A549 (cell line): Measurements from ENCODE around the gene ZBTB49. TPM values are rescaled to one million over a fixed set of nuclear protein-coding genes. Genes with fewer than 3 reads are reported as not detected.

ENCODE experiments used
- ATAC-seq, 2 experiments: fragments of 200-7000 bp in 1 of 2; fragments of >200 bp in 1 of 2; cut with Nextera tagmentation in 1 of 2; cut with Tn5 transposase in 1 of 2; 3 replicates each; pipeline versions ENCODE4 v1.8.0 to v1.9.1; 2018 to 2020; ENCODE audit warnings: mild to moderate bottlenecking in 1 of 2, moderate library complexity in 1 of 2
- CTCF ChIA-PET: fragments of 300-600 bp; sonication (Branson Sonifier 250); formaldehyde crosslinking; extraction: SDS; loops from one replicate; lab custom pipeline; 2021; ENCODE audit warnings: antibody characterized with exemption, inconsistent platforms; lab: Yijun Ruan, JAX
- POLR2A ChIA-PET: fragments of 350-600 bp; formaldehyde crosslinking; extraction: SDS; loops from one replicate; lab custom pipeline; 2021; ENCODE audit warnings: antibody characterized with exemption, inconsistent platforms; lab: Yijun Ruan, JAX
- DNase-seq, 2 experiments: peaks; one replicate each; pipeline versions ENCODE4 v3.0.0 to v3.0.0-alpha.2; 2011 to 2016; ENCODE audit warnings: low read depth in 1 of 2, low spot score in 1 of 2
- FAIRE-seq: peaks from 2 replicates; lab custom pipeline; 2011; peaks lifted over from hg19 to GRCh38; lab: Jason Lieb, UNC
- H3K27ac ChIP-seq, 2 experiments: fragments of >200 bp; sonication (Bioruptor Twin); formaldehyde crosslinking; 3 replicates each; pipeline ENCODE4 v1.5.1; 2016 to 2017
- H3K4me1 ChIP-seq: fragments of >200 bp; sonication (Bioruptor Twin); formaldehyde crosslinking; 3 replicates; pipeline ENCODE4 v1.6.1; 2016
- H3K4me2 ChIP-seq: fragments of >200 bp; sonication (Bioruptor Twin); formaldehyde crosslinking; 3 replicates; pipeline ENCODE4 v1.6.1; 2016
- H3K4me3 ChIP-seq: fragments of >200 bp; sonication (Bioruptor Twin); formaldehyde crosslinking; 3 replicates; pipeline ENCODE4 v1.5.1; 2016
- H3K9me3 ChIP-seq: fragments of >200 bp; sonication (Bioruptor Twin); formaldehyde crosslinking; 3 replicates; pipeline ENCODE4 v1.6.1; 2016
- CBX2 ChIP-seq: fragments of 200-600 bp; sonication (generic); IDR thresholded peaks from 2 replicates; pipeline ENCODE4 v1.6.1; 2016; ENCODE audit warnings: low read depth, mild to moderate bottlenecking, borderline replicate concordance
- CBX8 ChIP-seq: fragments of 200-600 bp; sonication (generic); IDR thresholded peaks from 2 replicates; pipeline ENCODE4 v1.6.1; 2016
- CEBPB ChIP-seq, 2 experiments: fragments of >200 bp in 1 of 2; sonication (Bioruptor Twin) in 1 of 2; formaldehyde crosslinking in 1 of 2; IDR thresholded peaks; 2 replicates each; pipeline ENCODE4 v1.6.1; 2012 to 2016
- EHF ChIP-seq: fragments of 250-450 bp; sonication (Bioruptor Pico); IDR thresholded peaks from 2 replicates; pipeline ENCODE4 v1.5.0; 2020; ENCODE audit warnings: mild to moderate bottlenecking
- FOSL2 ChIP-seq, 2 experiments: fragments of 450-650 bp in 1 of 2; fragments of >200 bp in 1 of 2; sonication (Bioruptor Twin) in 1 of 2; formaldehyde crosslinking; IDR thresholded peaks; 2 replicates each; pipeline versions ENCODE4 v1.5.0 to v1.6.1; 2016 to 2020; ENCODE audit warnings: mild to moderate bottlenecking in 1 of 2, moderate library complexity in 1 of 2
- FOXS1 ChIP-seq: fragments of 250-450 bp; sonication (Bioruptor Pico); IDR thresholded peaks from 2 replicates; pipeline ENCODE4 v1.5.0; 2020; ENCODE audit warnings: mild to moderate bottlenecking, moderate library complexity
- GATA3 ChIP-seq: IDR thresholded peaks from 2 replicates; pipeline ENCODE4 v1.6.1; 2012; ENCODE audit warnings: borderline replicate concordance
- HDAC2 ChIP-seq: fragments of 200-600 bp; sonication (generic); IDR thresholded peaks from 2 replicates; pipeline ENCODE4 v1.6.1; 2016
- HEYL ChIP-seq: fragments of 250-450 bp; sonication (Bioruptor Pico); IDR thresholded peaks from 2 replicates; pipeline ENCODE4 v1.8.0; 2021; ENCODE audit warnings: mild to moderate bottlenecking, moderate library complexity
- JUNB ChIP-seq: fragments of >200 bp; sonication (Bioruptor Twin); formaldehyde crosslinking; IDR thresholded peaks from 2 replicates; pipeline ENCODE4 v1.6.1; 2016
- MYC ChIP-seq: IDR thresholded peaks from 2 replicates; pipeline ENCODE4 v1.6.1; 2012; ENCODE audit warnings: mild to moderate bottlenecking, inconsistent platforms, low read length, improper control_type of control experiment, borderline replicate concordance
- NFE2L2 ChIP-seq: fragments of 150-350 bp; conservative IDR thresholded peaks from 2 replicates; pipeline ENCODE4 v1.6.1; 2014; ENCODE audit warnings: low read length
- NR3C1 ChIP-seq: fragments of >200 bp; sonication (Bioruptor Twin); formaldehyde crosslinking; IDR thresholded peaks from 3 replicates; pipeline ENCODE4 v1.6.1; 2017
- POLR2AphosphoS2 ChIP-seq: conservative IDR thresholded peaks from 2 replicates; pipeline ENCODE4 v1.6.1; 2012; ENCODE audit warnings: low read length, improper control_type of control experiment, inconsistent platforms
- RAD21 ChIP-seq, 2 experiments: fragments of >200 bp in 1 of 2; sonication (Bioruptor Twin) in 1 of 2; formaldehyde crosslinking in 1 of 2; IDR thresholded peaks in 1 of 2; conservative IDR thresholded peaks in 1 of 2; 2 replicates in 1 of 2; 3 replicates in 1 of 2; pipeline ENCODE4 v1.6.1; 2012 to 2018; ENCODE audit warnings: inconsistent platforms in 1 of 2
- RARB ChIP-seq: fragments of 250-450 bp; sonication (Bioruptor Pico); IDR thresholded peaks from 2 replicates; pipeline ENCODE4 v1.8.0; 2021; ENCODE audit warnings: mild to moderate bottlenecking, moderate library complexity
- RNF2 ChIP-seq: fragments of 200-600 bp; sonication (generic); IDR thresholded peaks from 2 replicates; pipeline ENCODE4 v1.6.1; 2016; ENCODE audit warnings: low read depth, mild to moderate bottlenecking, antibody characterized with exemption, moderate library complexity, borderline replicate concordance
- SMC3 ChIP-seq: fragments of >200 bp; sonication (Bioruptor Twin); formaldehyde crosslinking; IDR thresholded peaks from 3 replicates; pipeline ENCODE4 v1.6.1; 2018; ENCODE audit warnings: inconsistent platforms
- TFCP2L1 ChIP-seq: fragments of 250-450 bp; sonication (Bioruptor Pico); IDR thresholded peaks from 2 replicates; pipeline ENCODE4 v1.5.0; 2021; ENCODE audit warnings: mild to moderate bottlenecking
- ZC3H11A ChIP-seq: fragments of 450-650 bp; IDR thresholded peaks from 2 replicates; pipeline ENCODE4 v1.6.1; 2014; ENCODE audit warnings: antibody characterized with exemption, mild to moderate bottlenecking
- ZSCAN20 ChIP-seq: fragments of 250-450 bp; sonication (Bioruptor Pico); IDR thresholded peaks from 2 replicates; pipeline ENCODE4 v1.8.0; 2022; ENCODE audit warnings: mild to moderate bottlenecking, moderate library complexity
- WGBS: methylation state at CpG from one replicate; pipeline ENCODE4 v1.1.6; 2017; ENCODE audit errors: missing lambda C conversion rate; 5-methylcytosine and 5-hydroxymethylcytosine counted together
- polyA plus RNA-seq, 4 experiments: library from polyadenylated mRNA; depleted of rRNA in 3 of 4; stranded (reverse); fragments of >200 nt; fragmentation: RNase III in 1 of 4; extraction: RNeasy Plus Mini Kit Qiagen cat#74134 plus additional on column Dnase treatment in 1 of 4; gene quantifications; 2 replicates in 3 of 4; 3 replicates in 1 of 4; pipeline ENCODE4 v1.2.3, GENCODE V29; 2011 to 2017
- TF ChIP-seq, protein P1 (sequence below): fragments of 250-450 bp; sonication (Bioruptor Pico); IDR thresholded peaks from 2 replicates; pipeline ENCODE4 v1.5.0; 2020; ENCODE audit warnings: low read depth, mild to moderate bottlenecking, moderate library complexity
- TF ChIP-seq, protein P2 (sequence below): IDR thresholded peaks from 2 replicates; pipeline ENCODE4 v1.6.1; 2012
- TF ChIP-seq, protein P3 (sequence below): fragments of 250-450 bp; sonication (Bioruptor Pico); IDR thresholded peaks from 2 replicates; pipeline ENCODE4 v1.5.0; 2021; ENCODE audit warnings: mild to moderate bottlenecking, moderate library complexity, borderline replicate concordance
- TF ChIP-seq, protein P4 (sequence below): fragments of >200 bp; sonication (Bioruptor Twin); formaldehyde crosslinking; IDR thresholded peaks from 3 replicates; pipeline ENCODE4 v1.5.1; 2016

Gene ZBTB49
- polyA plus RNA-seq, 2 of the 4 experiments (the other 2 are of a cell fraction), result 1.9 to 3.1 TPM

DNA sequence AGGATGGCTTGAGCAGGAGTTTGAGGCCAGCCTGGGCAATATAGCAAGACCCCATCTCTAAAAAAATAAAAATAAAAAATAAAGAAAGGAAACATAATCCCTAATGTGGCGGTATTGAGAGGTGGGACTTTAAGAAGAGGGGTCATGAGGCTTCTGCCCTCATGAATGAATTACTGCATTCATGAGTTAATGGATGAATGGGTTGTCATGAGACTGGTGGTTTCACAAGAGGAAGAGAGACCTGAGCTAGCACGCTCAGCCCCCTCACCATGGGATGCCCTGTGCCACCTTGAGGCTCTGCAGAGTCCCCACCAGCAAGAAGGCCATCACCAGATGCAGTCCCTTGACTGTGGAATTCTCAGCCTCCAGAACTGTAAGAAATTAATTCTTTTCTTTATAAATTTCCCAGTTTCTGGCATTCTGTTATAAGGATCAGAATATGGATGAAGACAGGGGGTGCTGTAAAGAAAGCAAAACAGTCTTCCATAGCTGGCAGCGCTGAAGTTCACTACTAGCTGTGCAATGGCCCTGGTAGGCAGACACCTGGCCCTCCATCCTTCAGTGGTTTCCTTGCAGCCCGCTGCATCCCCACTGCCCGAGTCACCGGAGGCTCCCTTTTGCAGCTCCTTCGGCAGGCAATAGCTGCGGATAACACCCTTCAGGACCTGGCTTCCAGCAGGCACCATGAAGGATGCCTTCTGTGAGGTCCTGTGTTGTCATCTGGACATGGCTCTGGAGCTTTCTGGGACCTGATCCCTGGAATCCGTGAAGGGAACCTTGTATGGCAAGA, 52.0 kb downstream of the ZBTB49 start:
- TF ChIP-seq, protein P1, sequence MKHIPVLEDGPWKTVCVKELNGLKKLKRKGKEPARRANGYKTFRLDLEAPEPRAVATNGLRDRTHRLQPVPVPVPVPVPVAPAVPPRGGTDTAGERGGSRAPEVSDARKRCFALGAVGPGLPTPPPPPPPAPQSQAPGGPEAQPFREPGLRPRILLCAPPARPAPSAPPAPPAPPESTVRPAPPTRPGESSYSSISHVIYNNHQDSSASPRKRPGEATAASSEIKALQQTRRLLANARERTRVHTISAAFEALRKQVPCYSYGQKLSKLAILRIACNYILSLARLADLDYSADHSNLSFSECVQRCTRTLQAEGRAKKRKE (CRISPR knock-in tag), result no peak
- TF ChIP-seq NR3C1 (no peak), ZC3H11A (no peak), JUNB (no peak), CBX8 (no peak), POLR2AphosphoS2 (no peak), HEYL (CRISPR knock-in tag) (no peak), MYC (no peak), RNF2 (no peak), TFCP2L1 (CRISPR knock-in tag) (no peak), CEBPB (IDR thresholded peaks at IDR 0.05) (no peak), GATA3 (no peak), EHF (no peak), RAD21 (conservative IDR thresholded peaks at IDR 0.05 in 1 of 2, IDR thresholded peaks at IDR 0.05 in 1 of 2) (no peak), NFE2L2 (no peak), FOSL2 (IDR thresholded peaks at IDR 0.05) (no peak), FOSL2 (CRISPR knock-in tag; IDR thresholded peaks at IDR 0.05) (no peak)
- TF ChIP-seq, protein P2, sequence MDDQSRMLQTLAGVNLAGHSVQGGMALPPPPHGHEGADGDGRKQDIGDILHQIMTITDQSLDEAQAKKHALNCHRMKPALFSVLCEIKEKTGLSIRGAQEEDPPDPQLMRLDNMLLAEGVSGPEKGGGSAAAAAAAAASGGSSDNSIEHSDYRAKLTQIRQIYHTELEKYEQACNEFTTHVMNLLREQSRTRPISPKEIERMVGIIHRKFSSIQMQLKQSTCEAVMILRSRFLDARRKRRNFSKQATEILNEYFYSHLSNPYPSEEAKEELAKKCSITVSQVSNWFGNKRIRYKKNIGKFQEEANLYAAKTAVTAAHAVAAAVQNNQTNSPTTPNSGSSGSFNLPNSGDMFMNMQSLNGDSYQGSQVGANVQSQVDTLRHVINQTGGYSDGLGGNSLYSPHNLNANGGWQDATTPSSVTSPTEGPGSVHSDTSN, result no peak
- TF ChIP-seq, protein P3, sequence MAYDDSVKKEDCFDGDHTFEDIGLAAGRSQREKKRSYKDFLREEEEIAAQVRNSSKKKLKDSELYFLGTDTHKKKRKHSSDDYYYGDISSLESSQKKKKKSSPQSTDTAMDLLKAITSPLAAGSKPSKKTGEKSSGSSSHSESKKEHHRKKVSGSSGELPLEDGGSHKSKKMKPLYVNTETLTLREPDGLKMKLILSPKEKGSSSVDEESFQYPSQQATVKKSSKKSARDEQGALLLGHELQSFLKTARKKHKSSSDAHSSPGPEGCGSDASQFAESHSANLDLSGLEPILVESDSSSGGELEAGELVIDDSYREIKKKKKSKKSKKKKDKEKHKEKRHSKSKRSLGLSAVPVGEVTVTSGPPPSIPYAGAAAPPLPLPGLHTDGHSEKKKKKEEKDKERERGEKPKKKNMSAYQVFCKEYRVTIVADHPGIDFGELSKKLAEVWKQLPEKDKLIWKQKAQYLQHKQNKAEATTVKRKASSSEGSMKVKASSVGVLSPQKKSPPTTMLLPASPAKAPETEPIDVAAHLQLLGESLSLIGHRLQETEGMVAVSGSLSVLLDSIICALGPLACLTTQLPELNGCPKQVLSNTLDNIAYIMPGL, result no peak
- TF ChIP-seq, protein P4, sequence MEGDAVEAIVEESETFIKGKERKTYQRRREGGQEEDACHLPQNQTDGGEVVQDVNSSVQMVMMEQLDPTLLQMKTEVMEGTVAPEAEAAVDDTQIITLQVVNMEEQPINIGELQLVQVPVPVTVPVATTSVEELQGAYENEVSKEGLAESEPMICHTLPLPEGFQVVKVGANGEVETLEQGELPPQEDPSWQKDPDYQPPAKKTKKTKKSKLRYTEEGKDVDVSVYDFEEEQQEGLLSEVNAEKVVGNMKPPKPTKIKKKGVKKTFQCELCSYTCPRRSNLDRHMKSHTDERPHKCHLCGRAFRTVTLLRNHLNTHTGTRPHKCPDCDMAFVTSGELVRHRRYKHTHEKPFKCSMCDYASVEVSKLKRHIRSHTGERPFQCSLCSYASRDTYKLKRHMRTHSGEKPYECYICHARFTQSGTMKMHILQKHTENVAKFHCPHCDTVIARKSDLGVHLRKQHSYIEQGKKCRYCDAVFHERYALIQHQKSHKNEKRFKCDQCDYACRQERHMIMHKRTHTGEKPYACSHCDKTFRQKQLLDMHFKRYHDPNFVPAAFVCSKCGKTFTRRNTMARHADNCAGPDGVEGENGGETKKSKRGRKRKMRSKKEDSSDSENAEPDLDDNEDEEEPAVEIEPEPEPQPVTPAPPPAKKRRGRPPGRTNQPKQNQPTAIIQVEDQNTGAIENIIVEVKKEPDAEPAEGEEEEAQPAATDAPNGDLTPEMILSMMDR, result no peak
- TF ChIP-seq, all 56 proteins: peak for 0
- H3K27ac ChIP-seq, result no peak overlapping the region
- no peak overlapping the region for H3K4me2 ChIP-seq
- no peak overlapping the region for H3K4me3 ChIP-seq
- DNase-seq (no peak), FAIRE-seq (no peak), ATAC-seq (no peak)
- no peaks in the 10 kb centered on the region for H3K4me1 ChIP-seq
- ChIA-PET POLR2A (no interaction called here), CTCF (interaction anchor here (1.2 to 1.6 kb wide), 2 partner anchors 75 to 160 kb away, joined by 3 to 4 read pairs; no protein-coding TSS in a partner anchor)
- H3K9me3 ChIP-seq, result no peaks in the 10 kb centered on the region
- WGBS, result 71% methylated on average over 7 of the region's 9 CpGs

DNA sequence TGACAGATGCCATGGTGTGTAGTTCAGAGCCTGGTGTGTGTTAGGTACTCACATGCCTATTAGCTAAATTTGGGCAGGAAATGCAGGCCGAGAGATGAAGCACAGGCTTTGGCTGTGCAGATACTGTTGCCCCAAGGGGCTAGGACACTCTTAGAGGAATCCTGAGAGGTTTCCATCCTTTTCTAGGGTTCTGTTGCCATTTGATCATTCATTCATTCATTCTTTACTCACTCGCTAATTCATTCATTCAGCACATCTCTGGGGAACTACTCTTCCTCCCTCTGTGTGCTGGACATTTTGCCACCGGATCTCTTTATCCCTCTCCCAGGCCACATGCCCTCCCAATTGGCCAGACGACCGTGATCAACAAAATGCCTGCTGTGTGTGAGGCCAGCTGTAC, 53.0 kb downstream of the ZBTB49 start:
- Histone ChIP-seq H3K9me3 (no peaks in the 10 kb centered on the region), H3K27ac (no peak overlapping the region), H3K4me2 (no peak overlapping the region), H3K4me1 (no peaks in the 10 kb centered on the region), H3K4me3 (no peak overlapping the region)
- ChIA-PET CTCF (no interaction called here), POLR2A (no interaction called here)
- FAIRE-seq (no peak), ATAC-seq (no peak), DNase-seq (no peak)
- TF ChIP-seq CBX2 (no peak), CBX8 (no peak), ZSCAN20 (no peak), TFCP2L1 (CRISPR knock-in tag) (no peak), POLR2AphosphoS2 (no peak), SMC3 (no peak), RARB (CRISPR knock-in tag) (no peak), HDAC2 (no peak), FOXS1 (no peak)
- WGBS, result 81% methylated on average over 5 of the region's 5 CpGs
